Mesenchymal stem cell (in vitro differentiated cells and primary cell): ENCODE data around the gene GPRASP3. TPM values are rescaled to one million over a fixed set of nuclear protein-coding genes. Genes with fewer than 3 reads are reported as not detected.
"Not testable (repeated sequence)": the region's sequence is repeated elsewhere in the genome, so short reads cannot be mapped to it uniquely, and the experiment has no call there.

ENCODE experiments used
- DNase-seq: peaks from one replicate; pipeline ENCODE4 v3.0.0-alpha.2; 2013
- H2AFZ ChIP-seq: one replicate; pipeline ENCODE4 v1.6.1; 2013; ENCODE audit warnings: low read depth, mild to moderate bottlenecking, control low read depth, inconsistent platforms, low read length, moderate library complexity
- H2AK5ac ChIP-seq: 2 replicates; pipeline ENCODE4 v1.6.1; 2013; ENCODE audit warnings: low read length, moderate library complexity, mild to moderate bottlenecking, inconsistent platforms; ENCODE audit not compliant: severe bottlenecking
- H2BK120ac ChIP-seq: one replicate; pipeline ENCODE4 v1.6.1; 2013; ENCODE audit warnings: low read depth, mild to moderate bottlenecking, inconsistent platforms, low read length, moderate library complexity
- H2BK12ac ChIP-seq, 2 experiments: one replicate each; pipeline ENCODE4 v1.6.1; 2013; ENCODE audit warnings: inconsistent platforms in 2 of 2, low read length in 2 of 2, mild to moderate bottlenecking in 2 of 2, moderate library complexity in 2 of 2, control low read depth in 1 of 2
- H2BK15ac ChIP-seq: one replicate; pipeline ENCODE4 v1.6.1; 2013; ENCODE audit warnings: mild to moderate bottlenecking, low read depth, inconsistent platforms; ENCODE audit not compliant: poor library complexity, severe bottlenecking
- H2BK5ac ChIP-seq: 2 replicates; pipeline ENCODE4 v1.6.1; 2013; ENCODE audit warnings: low read depth, mild to moderate bottlenecking, low read length, control low read depth, inconsistent platforms; ENCODE audit not compliant: poor library complexity, severe bottlenecking
- H3K14ac ChIP-seq, 2 experiments: one replicate each; pipeline ENCODE4 v1.6.1; 2013; ENCODE audit warnings: inconsistent platforms in 2 of 2, low read length in 2 of 2, control low read depth in 1 of 2, mild to moderate bottlenecking in 1 of 2, moderate library complexity in 1 of 2
- H3K18ac ChIP-seq, 2 experiments: one replicate each; pipeline ENCODE4 v1.6.1; 2013; ENCODE audit warnings: inconsistent platforms in 2 of 2, low read length in 2 of 2, control low read depth in 1 of 2, low read depth in 1 of 2, mild to moderate bottlenecking in 1 of 2
- H3K23ac ChIP-seq, 2 experiments: one replicate each; pipeline ENCODE4 v1.6.1; 2013; ENCODE audit warnings: inconsistent platforms in 2 of 2, low read length in 2 of 2, mild to moderate bottlenecking in 2 of 2, moderate library complexity in 2 of 2, control low read depth in 1 of 2
- H3K27ac ChIP-seq: 2 replicates; pipeline ENCODE4 v1.5.1; 2013; ENCODE audit warnings: mild to moderate bottlenecking, moderate library complexity, low read length, control low read depth, inconsistent platforms; ENCODE audit not compliant: poor library complexity, severe bottlenecking
- H3K27me3 ChIP-seq, 2 experiments: 2 replicates each; pipeline versions ENCODE4 v1.6.1 to v1.7.0; 2013; ENCODE audit warnings: low read length in 2 of 2, mild to moderate bottlenecking in 2 of 2, moderate library complexity in 2 of 2, control low read depth in 1 of 2, inconsistent platforms in 1 of 2; ENCODE audit not compliant: control insufficient read depth in 1 of 2, insufficient read depth in 1 of 2
- H3K36me3 ChIP-seq, 2 experiments: 2 replicates each; pipeline versions ENCODE4 v1.6.1 to v1.7.0; 2013; ENCODE audit warnings: low read length in 2 of 2, control low read depth in 1 of 2, inconsistent platforms in 1 of 2, low read depth in 1 of 2, mild to moderate bottlenecking in 1 of 2; ENCODE audit not compliant: insufficient read depth in 2 of 2, control insufficient read depth in 1 of 2
- H3K4ac ChIP-seq, 2 experiments: one replicate each; pipeline ENCODE4 v1.6.1; 2013; ENCODE audit warnings: inconsistent platforms in 2 of 2, low read length in 2 of 2, mild to moderate bottlenecking in 2 of 2, moderate library complexity in 2 of 2, control low read depth in 1 of 2, low read depth in 1 of 2
- H3K4me1 ChIP-seq: 2 replicates; pipeline ENCODE4 v1.6.1; 2013; ENCODE audit warnings: low read depth, low read length, control low read depth; ENCODE audit not compliant: control insufficient read depth, insufficient read depth
- H3K4me2 ChIP-seq: 2 replicates; pipeline ENCODE4 v1.6.1; 2013; ENCODE audit warnings: low read length, mild to moderate bottlenecking, inconsistent platforms; ENCODE audit not compliant: poor library complexity, severe bottlenecking
- H3K4me3 ChIP-seq, 2 experiments: 2 replicates each; pipeline versions ENCODE4 v1.5.1 to v1.7.0; 2013; ENCODE audit warnings: low read length in 2 of 2, mild to moderate bottlenecking in 2 of 2, control low read depth in 1 of 2, low read depth in 1 of 2; ENCODE audit not compliant: insufficient read depth in 1 of 2
- H3K79me1 ChIP-seq: replicated peaks from 2 replicates; pipeline ENCODE4 v1.6.1; 2013; ENCODE audit warnings: mild to moderate bottlenecking, control low read depth, low read length, inconsistent platforms; ENCODE audit not compliant: poor library complexity, severe bottlenecking
- H3K9ac ChIP-seq: 2 replicates; pipeline ENCODE4 v1.7.0; 2013; ENCODE audit warnings: mild to moderate bottlenecking, low read length, moderate library complexity
- H3K9me3 ChIP-seq: 2 replicates; pipeline ENCODE4 v1.7.0; 2013; ENCODE audit warnings: mild to moderate bottlenecking, low read length; ENCODE audit not compliant: control insufficient read depth
- H4K8ac ChIP-seq: one replicate; pipeline ENCODE4 v1.6.1; 2013; ENCODE audit warnings: inconsistent platforms, mild to moderate bottlenecking, low read length, moderate library complexity
- H4K91ac ChIP-seq: one replicate; pipeline ENCODE4 v1.6.1; 2013; ENCODE audit warnings: mild to moderate bottlenecking, low read length, inconsistent platforms
- WGBS: methylation state at CpG from one replicate; pipeline ENCODE4 v1.1.7; 2013; ENCODE audit warnings: mixed read lengths; 5-methylcytosine and 5-hydroxymethylcytosine counted together
- polyA plus RNA-seq, 2 experiments: library from polyadenylated mRNA; stranded (reverse); fragments of 200-250 nt; gene quantifications; one replicate each; pipeline ENCODE4 v1.2.3, GENCODE V29; 2013

The GPRASP3 gene
- polyA plus RNA-seq (2013, experiment 1 of 2): 3.3 TPM
- 3.3 TPM for polyA plus RNA-seq (2013, experiment 2 of 2)

GRCh38 chrX:102720237-102721168 is at the start of gene GPRASP3:
TSS of gene GPRASP3 (plus strand) at chrX:102720743. CDS start at chrX:102748996, 28,253 bp downstream.
- Histone ChIP-seq H4K8ac (peak within 1 kb of the TSS; percentile 75), H3K18ac (peak within 1 kb of the TSS in 1 of 2 experiments; percentile 74), H3K4me2 (peak within 1 kb of the TSS; percentile 12), H3K27me3 (peaks cover 0 to 4% of the 10 kb centered on the region in 2 experiments), H2AK5ac (no peak within 1 kb of the TSS), H3K23ac (no peak within 1 kb of the TSS), H3K9me3 (no peaks in the 10 kb centered on the region), H4K91ac (no peak within 1 kb of the TSS), H2BK12ac (no peak within 1 kb of the TSS), H3K4ac (peak within 1 kb of the TSS in 1 of 2 experiments; percentile 43), H2BK120ac (no peak within 1 kb of the TSS), H3K14ac (no peak within 1 kb of the TSS), H3K79me1 (no peaks in the 10 kb centered on the region), H3K9ac (peak within 1 kb of the TSS; percentile 57), H2AFZ (peak within 1 kb of the TSS; percentile 78), H3K36me3 (peaks cover 0 to 4% of the 10 kb centered on the region in 2 experiments), H3K4me3 (peak within 1 kb of the TSS; percentile 48 to 71), H3K27ac (no peak within 1 kb of the TSS), H2BK5ac (no peak within 1 kb of the TSS), H3K4me1 (peaks cover 3% of the 10 kb centered on the region), H2BK15ac (no peak within 1 kb of the TSS)
- WGBS: 6% methylated on average over 17 of the region's 31 CpGs
- DNase-seq: peak; percentile 74

- no CpG with 5 or more reads among the region's 3 CpGs for WGBS
- Histone ChIP-seq H3K27me3 (no peaks in the 10 kb centered on the region), H3K4me2 (no peak overlapping the region), H4K8ac (no peak overlapping the region), H2AK5ac (no peak overlapping the region), H2BK12ac (no peak overlapping the region), H3K27ac (no peak overlapping the region), H3K4me1 (no peaks in the 10 kb centered on the region), H2AFZ (no peak overlapping the region), H3K79me1 (peaks cover 7% of the 10 kb centered on the region), H3K18ac (no peak overlapping the region), H2BK5ac (no peak overlapping the region), H3K9ac (no peak overlapping the region), H3K9me3 (no peaks in the 10 kb centered on the region), H4K91ac (no peak overlapping the region), H3K23ac (no peak overlapping the region), H2BK120ac (no peak overlapping the region), H3K4ac (no peak overlapping the region), H3K4me3 (no peak overlapping the region), H3K14ac (no peak overlapping the region), H2BK15ac (no peak overlapping the region), H3K36me3 (peaks cover 0 to 7% of the 10 kb centered on the region in 2 experiments)
- DNase-seq: peak; percentile 37
Measured at GRCh38 chrX:102672856-102673255, 47.7 kb upstream of the GPRASP3 start.

GRCh38 chrX:102677479-102677878 is 43.1 kb upstream of the GPRASP3 start:
- not testable (repeated sequence) for H2AFZ ChIP-seq, H2BK15ac ChIP-seq, H3K79me1 ChIP-seq, DNase-seq, H2BK5ac ChIP-seq, H3K4me1 ChIP-seq, H3K27ac ChIP-seq, H3K4me3 ChIP-seq, H2BK120ac ChIP-seq, H4K91ac ChIP-seq, H2BK12ac ChIP-seq, H3K4me2 ChIP-seq, H4K8ac ChIP-seq, H3K14ac ChIP-seq, H3K23ac ChIP-seq, H3K36me3 ChIP-seq, H3K9ac ChIP-seq, H2AK5ac ChIP-seq, H3K18ac ChIP-seq, H3K4ac ChIP-seq, H3K27me3 ChIP-seq
- peaks cover 22% of the 10 kb centered on the region for H3K9me3 ChIP-seq
- no CpG with 5 or more reads among the region's 1 CpG for WGBS

GRCh38 chrX:102684772-102685520 is 35.6 kb upstream of the GPRASP3 start:
- Histone ChIP-seq H3K79me1 (peaks cover 9% of the 10 kb centered on the region), H3K14ac (no peak overlapping the region), H3K27me3 (no peaks in the 10 kb centered on the region), H2AK5ac (no peak overlapping the region), H3K27ac (no peak overlapping the region), H3K23ac (no peak overlapping the region), H2AFZ (no peak overlapping the region), H3K36me3 (no peaks in the 10 kb centered on the region), H2BK12ac (no peak overlapping the region), H3K4me3 (no peak overlapping the region), H3K4ac (no peak overlapping the region), H3K18ac (no peak overlapping the region), H3K4me2 (no peak overlapping the region), H3K9me3 (peaks cover 37% of the 10 kb centered on the region), H3K4me1 (no peaks in the 10 kb centered on the region), H4K91ac (no peak overlapping the region), H3K9ac (no peak overlapping the region), H2BK15ac (no peak overlapping the region), H4K8ac (no peak overlapping the region), H2BK5ac (no peak overlapping the region), H2BK120ac (no peak overlapping the region)
- DNase-seq: no peak
- WGBS: 83% methylated on average over 1 of the region's 2 CpGs
